Neural cell (in vitro differentiated cells): ENCODE measurements around the gene STK24. TPM values are rescaled to one million over a fixed set of nuclear protein-coding genes. Genes with fewer than 3 reads are reported as not detected.

Experiments used
- H2AFZ ChIP-seq: fragments of 200-600, 300-800 bp; sonication (generic), shearing (Covaris generic); 2 replicates; pipeline ENCODE4 v1.6.0; 2014; ENCODE audit warnings: low read depth, mild to moderate bottlenecking, antibody characterized with exemption, low read length, moderate library complexity
- H3F3A ChIP-seq: fragments of 200-600 bp; shearing (Covaris generic); 2 replicates; pipeline ENCODE4 v1.6.1; 2016; ENCODE audit warnings: mild to moderate bottlenecking, moderate library complexity, mixed read lengths, antibody characterized with exemption, low read length; ENCODE audit not compliant: insufficient read depth, poor library complexity, severe bottlenecking
- H3K27ac ChIP-seq: fragments of 200-600, 300-800 bp; sonication (generic), shearing (Covaris generic); 2 replicates; pipeline ENCODE4 v1.5.1; 2014; ENCODE audit warnings: mild to moderate bottlenecking, low read length, moderate library complexity
- H3K27me3 ChIP-seq: fragments of 300-800, 200-600 bp; sonication (generic), shearing (Covaris generic); 2 replicates; pipeline ENCODE4 v1.6.0; 2014; ENCODE audit warnings: mild to moderate bottlenecking, low read depth, low read length, moderate library complexity; ENCODE audit not compliant: insufficient read depth
- H3K36me3 ChIP-seq: fragments of 300-800, 200-600 bp; sonication (generic), shearing (Covaris generic); 2 replicates; pipeline ENCODE4 v1.5.1; 2014; ENCODE audit warnings: mild to moderate bottlenecking, antibody characterized with exemption, low read length, moderate library complexity; ENCODE audit not compliant: insufficient read depth
- H3K4me2 ChIP-seq: fragments of 300-800, 200-600 bp; sonication (generic), shearing (Covaris generic); 2 replicates; pipeline ENCODE4 v1.6.0; 2014; ENCODE audit warnings: mild to moderate bottlenecking, low read length
- H3K4me3 ChIP-seq: fragments of 300-800, 200-600 bp; sonication (generic), shearing (Covaris generic); 2 replicates; pipeline ENCODE4 v1.5.1; 2014; ENCODE audit warnings: mild to moderate bottlenecking, low read length, moderate library complexity
- H3K79me2 ChIP-seq: fragments of 200-600 bp; shearing (Covaris generic); replicated peaks from 2 replicates; pipeline ENCODE4 v1.6.0; 2014; ENCODE audit warnings: mild to moderate bottlenecking, low read length, moderate library complexity; ENCODE audit not compliant: insufficient read depth
- H3K9ac ChIP-seq: fragments of 300-800, 200-600 bp; sonication (generic), shearing (Covaris generic); 2 replicates; pipeline ENCODE4 v1.6.1; 2016; ENCODE audit warnings: mild to moderate bottlenecking, low read length, mixed read lengths
- H3K9me2 ChIP-seq: fragments of 200-600 bp; shearing (Covaris generic); 2 replicates; pipeline ENCODE4 v1.6.1; 2016; ENCODE audit warnings: mild to moderate bottlenecking, low read length, mixed read lengths; ENCODE audit not compliant: insufficient read depth
- H3K9me3 ChIP-seq: fragments of 200-600, 300-800 bp; sonication (generic), shearing (Covaris generic); 2 replicates; pipeline ENCODE4 v1.6.1; 2016; ENCODE audit warnings: mild to moderate bottlenecking, mixed run types, low read length, moderate library complexity, mixed read lengths
- H4K20me1 ChIP-seq: fragments of 200-600 bp; shearing (Covaris generic); 2 replicates; pipeline ENCODE4 v1.6.1; 2016; ENCODE audit warnings: mild to moderate bottlenecking, mixed run types; ENCODE audit not compliant: insufficient read depth
- EP300 ChIP-seq: fragments of 450-650 bp; conservative IDR thresholded peaks from 2 replicates; pipeline ENCODE4 v1.6.1; 2014; ENCODE audit warnings: antibody characterized with exemption, mild to moderate bottlenecking, moderate library complexity; ENCODE audit not compliant: poor library complexity, severe bottlenecking
- EZH2 ChIP-seq: fragments of 200-600, 300-800 bp; shearing (Covaris generic), sonication (generic); IDR thresholded peaks from 2 replicates; pipeline ENCODE4 v1.6.1; 2014; ENCODE audit warnings: antibody characterized with exemption, low read length, borderline replicate concordance, mild to moderate bottlenecking; ENCODE audit not compliant: insufficient read depth, poor library complexity, severe bottlenecking
- MXI1 ChIP-seq: fragments of 450-650 bp; conservative IDR thresholded peaks from 2 replicates; pipeline ENCODE4 v1.6.1; 2014; ENCODE audit warnings: antibody characterized with exemption, mild to moderate bottlenecking; ENCODE audit not compliant: poor library complexity, severe bottlenecking
- POLR2AphosphoS5 ChIP-seq: IDR thresholded peaks from 2 replicates; pipeline ENCODE4 v1.6.1; 2012
- RAD21 ChIP-seq: fragments of 450-650 bp; conservative IDR thresholded peaks from 2 replicates; pipeline ENCODE4 v1.6.1; 2014; ENCODE audit warnings: antibody characterized with exemption, mild to moderate bottlenecking, moderate library complexity
- SMC3 ChIP-seq: fragments of 450-650 bp; conservative IDR thresholded peaks from 2 replicates; pipeline ENCODE4 v1.6.1; 2014; ENCODE audit warnings: antibody characterized with exemption, mild to moderate bottlenecking, moderate library complexity; ENCODE audit not compliant: poor library complexity
- TAF1 ChIP-seq: IDR thresholded peaks from 2 replicates; pipeline ENCODE4 v1.6.1; 2012; ENCODE audit warnings: low read depth
- polyA plus RNA-seq: library from polyadenylated mRNA; depleted of rRNA; stranded (reverse); fragments of >200 nt; gene quantifications from 2 replicates; pipeline ENCODE4 v1.2.3, GENCODE V29; 2014
- TF ChIP-seq, protein P1 (sequence below): IDR thresholded peaks from 2 replicates; pipeline ENCODE4 v1.6.1; 2012; ENCODE audit warnings: borderline replicate concordance
- TF ChIP-seq, protein P2 (sequence below): fragments of 450-650 bp; IDR thresholded peaks from 2 replicates; pipeline ENCODE4 v1.5.1; 2014; ENCODE audit warnings: antibody characterized with exemption, mild to moderate bottlenecking, moderate library complexity; ENCODE audit not compliant: poor library complexity, severe bottlenecking

The STK24 gene
- polyA plus RNA-seq, 1 donor from 2014 or later = 66.0 TPM

DNA sequence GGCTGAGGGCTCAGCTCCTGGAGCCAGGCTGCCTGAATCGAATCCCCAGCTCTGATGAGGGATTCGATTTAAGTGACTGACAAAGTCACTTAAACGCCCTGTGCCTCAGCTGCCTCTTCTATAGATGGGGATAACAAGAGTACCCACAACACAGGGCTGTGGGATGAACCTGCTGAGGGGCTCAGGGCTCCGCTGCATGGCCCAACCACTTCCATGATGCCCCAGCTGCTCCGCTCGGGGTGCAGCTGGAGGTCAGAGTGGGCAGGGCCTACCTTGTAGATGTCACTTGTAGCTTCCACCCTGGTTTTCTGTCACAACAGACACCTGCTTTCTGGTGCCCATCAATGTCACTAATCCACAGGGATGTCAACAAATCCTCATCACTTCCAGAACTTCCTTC lies 39.2 kb downstream of the STK24 start:
- TF ChIP-seq, protein P1, sequence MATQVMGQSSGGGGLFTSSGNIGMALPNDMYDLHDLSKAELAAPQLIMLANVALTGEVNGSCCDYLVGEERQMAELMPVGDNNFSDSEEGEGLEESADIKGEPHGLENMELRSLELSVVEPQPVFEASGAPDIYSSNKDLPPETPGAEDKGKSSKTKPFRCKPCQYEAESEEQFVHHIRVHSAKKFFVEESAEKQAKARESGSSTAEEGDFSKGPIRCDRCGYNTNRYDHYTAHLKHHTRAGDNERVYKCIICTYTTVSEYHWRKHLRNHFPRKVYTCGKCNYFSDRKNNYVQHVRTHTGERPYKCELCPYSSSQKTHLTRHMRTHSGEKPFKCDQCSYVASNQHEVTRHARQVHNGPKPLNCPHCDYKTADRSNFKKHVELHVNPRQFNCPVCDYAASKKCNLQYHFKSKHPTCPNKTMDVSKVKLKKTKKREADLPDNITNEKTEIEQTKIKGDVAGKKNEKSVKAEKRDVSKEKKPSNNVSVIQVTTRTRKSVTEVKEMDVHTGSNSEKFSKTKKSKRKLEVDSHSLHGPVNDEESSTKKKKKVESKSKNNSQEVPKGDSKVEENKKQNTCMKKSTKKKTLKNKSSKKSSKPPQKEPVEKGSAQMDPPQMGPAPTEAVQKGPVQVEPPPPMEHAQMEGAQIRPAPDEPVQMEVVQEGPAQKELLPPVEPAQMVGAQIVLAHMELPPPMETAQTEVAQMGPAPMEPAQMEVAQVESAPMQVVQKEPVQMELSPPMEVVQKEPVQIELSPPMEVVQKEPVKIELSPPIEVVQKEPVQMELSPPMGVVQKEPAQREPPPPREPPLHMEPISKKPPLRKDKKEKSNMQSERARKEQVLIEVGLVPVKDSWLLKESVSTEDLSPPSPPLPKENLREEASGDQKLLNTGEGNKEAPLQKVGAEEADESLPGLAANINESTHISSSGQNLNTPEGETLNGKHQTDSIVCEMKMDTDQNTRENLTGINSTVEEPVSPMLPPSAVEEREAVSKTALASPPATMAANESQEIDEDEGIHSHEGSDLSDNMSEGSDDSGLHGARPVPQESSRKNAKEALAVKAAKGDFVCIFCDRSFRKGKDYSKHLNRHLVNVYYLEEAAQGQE = no peak
- TF ChIP-seq SMC3 (no peak), POLR2AphosphoS5 (no peak), EP300 (no peak), EZH2 (no peak), TAF1 (no peak), MXI1 (no peak), RAD21 (no peak)
- TF ChIP-seq, protein P2, sequence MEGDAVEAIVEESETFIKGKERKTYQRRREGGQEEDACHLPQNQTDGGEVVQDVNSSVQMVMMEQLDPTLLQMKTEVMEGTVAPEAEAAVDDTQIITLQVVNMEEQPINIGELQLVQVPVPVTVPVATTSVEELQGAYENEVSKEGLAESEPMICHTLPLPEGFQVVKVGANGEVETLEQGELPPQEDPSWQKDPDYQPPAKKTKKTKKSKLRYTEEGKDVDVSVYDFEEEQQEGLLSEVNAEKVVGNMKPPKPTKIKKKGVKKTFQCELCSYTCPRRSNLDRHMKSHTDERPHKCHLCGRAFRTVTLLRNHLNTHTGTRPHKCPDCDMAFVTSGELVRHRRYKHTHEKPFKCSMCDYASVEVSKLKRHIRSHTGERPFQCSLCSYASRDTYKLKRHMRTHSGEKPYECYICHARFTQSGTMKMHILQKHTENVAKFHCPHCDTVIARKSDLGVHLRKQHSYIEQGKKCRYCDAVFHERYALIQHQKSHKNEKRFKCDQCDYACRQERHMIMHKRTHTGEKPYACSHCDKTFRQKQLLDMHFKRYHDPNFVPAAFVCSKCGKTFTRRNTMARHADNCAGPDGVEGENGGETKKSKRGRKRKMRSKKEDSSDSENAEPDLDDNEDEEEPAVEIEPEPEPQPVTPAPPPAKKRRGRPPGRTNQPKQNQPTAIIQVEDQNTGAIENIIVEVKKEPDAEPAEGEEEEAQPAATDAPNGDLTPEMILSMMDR = no peak

DNA sequence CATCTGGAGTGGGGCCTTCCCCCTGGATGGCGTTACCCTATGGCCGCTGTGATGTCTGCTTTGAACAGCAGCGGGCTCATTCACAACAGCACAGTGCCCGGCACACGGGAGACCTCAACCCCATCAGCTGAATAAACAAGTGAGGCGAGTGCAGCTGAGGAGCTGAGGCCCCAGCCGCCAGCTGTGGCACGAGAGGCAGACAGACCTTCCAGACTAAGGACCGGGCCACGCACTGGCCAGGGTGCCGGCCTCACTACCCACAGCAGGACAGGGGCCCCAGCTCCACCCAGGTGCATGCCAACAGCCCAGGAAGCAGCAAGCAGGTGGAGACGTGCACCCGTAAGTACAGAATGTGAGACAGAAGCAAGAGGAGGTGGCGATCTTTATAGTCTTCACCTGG lies 39.6 kb downstream of the STK24 start:
- Histone ChIP-seq H2AFZ (no peak overlapping the region), H3K27me3 (no peaks in the 10 kb centered on the region), H3K79me2 (peaks cover 35% of the 10 kb centered on the region), H3K9me2 (no peaks in the 10 kb centered on the region), H3K9me3 (peaks cover 3% of the 10 kb centered on the region), H3K36me3 (no peaks in the 10 kb centered on the region), H3K27ac (no peak overlapping the region), H4K20me1 (no peaks in the 10 kb centered on the region), H3F3A (no peaks in the 10 kb centered on the region), H3K4me2 (no peak overlapping the region), H3K9ac (no peak overlapping the region), H3K4me3 (no peak overlapping the region)
- TF ChIP-seq RAD21 = no peak
- TF ChIP-seq SMC3 = no peak
- no peak for TF ChIP-seq EP300
- TF ChIP-seq MXI1 = no peak
- no peak for TF ChIP-seq TAF1
- TF ChIP-seq, protein P1 = no peak
- TF ChIP-seq EZH2 = no peak
- TF ChIP-seq POLR2AphosphoS5 = no peak
- TF ChIP-seq, protein P2 = no peak

More for the DNA sequence above, 39.2 kb downstream of the STK24 start:
- H3K27ac ChIP-seq = no peak overlapping the region
- H3K4me3 ChIP-seq = no peak overlapping the region
- H3K9me3 ChIP-seq = peaks cover 3% of the 10 kb centered on the region
- no peaks in the 10 kb centered on the region for H3F3A ChIP-seq
- H2AFZ ChIP-seq = no peak overlapping the region
- peaks cover 35% of the 10 kb centered on the region for H3K79me2 ChIP-seq
- H3K27me3 ChIP-seq = no peaks in the 10 kb centered on the region
- no peaks in the 10 kb centered on the region for H3K9me2 ChIP-seq
- H3K36me3 ChIP-seq = no peaks in the 10 kb centered on the region
- no peak overlapping the region for H3K4me2 ChIP-seq
- H4K20me1 ChIP-seq = no peaks in the 10 kb centered on the region
- H3K9ac ChIP-seq = no peak overlapping the region
